ENCODE data around the gene RAB38.

Gene RAB38

GRCh38 chr11:88098289-88098688 is 77.0 kb downstream of the RAB38 start:
- H3K4me3 ChIP-seq (ENCODE audit: severe bottlenecking): no peak overlapping the region
- no peaks in the 10 kb centered on the region for H3K36me3 ChIP-seq (ENCODE audit: low read depth)
- DNase-seq (ENCODE audit: low spot score) (no peak), ATAC-seq (ENCODE audit: low read depth) (no peak)
- no peak overlapping the region for H3K27ac ChIP-seq (ENCODE audit: poor library complexity, severe bottlenecking)
- no peaks in the 10 kb centered on the region for H3K9me3 ChIP-seq (ENCODE audit: severe bottlenecking)
- H3K27me3 ChIP-seq (ENCODE audit: insufficient read depth, poor library complexity, severe bottlenecking): no peaks in the 10 kb centered on the region
- peaks cover 14% of the 10 kb centered on the region for H3K4me1 ChIP-seq (ENCODE audit: insufficient read depth, poor library complexity, severe bottlenecking)
- no peak for TF ChIP-seq CTCF (IDR thresholded peaks at IDR 0.05; ENCODE audit: poor library complexity, severe bottlenecking)

- DNase-seq (ENCODE audit: low spot score) (no peak), ATAC-seq (ENCODE audit: low read depth) (no peak)
- TF ChIP-seq CTCF (IDR thresholded peaks at IDR 0.05; ENCODE audit: poor library complexity, severe bottlenecking): no peak
- Histone ChIP-seq H3K4me3 (ENCODE audit: severe bottlenecking) (no peak overlapping the region), H3K27me3 (ENCODE audit: insufficient read depth, poor library complexity, severe bottlenecking) (no peaks in the 10 kb centered on the region), H3K4me1 (ENCODE audit: insufficient read depth, poor library complexity, severe bottlenecking) (no peaks in the 10 kb centered on the region), H3K27ac (ENCODE audit: poor library complexity, severe bottlenecking) (no peak overlapping the region), H3K9me3 (ENCODE audit: severe bottlenecking) (no peaks in the 10 kb centered on the region), H3K36me3 (ENCODE audit: low read depth) (no peaks in the 10 kb centered on the region)
These were observed 86.1 kb downstream of the RAB38 start for GRCh38 chr11:88089134-88089533.

GRCh38 chr11:88087337-88087736 is 87.9 kb downstream of the RAB38 start:
- Histone ChIP-seq H3K9me3 (ENCODE audit: severe bottlenecking) (no peaks in the 10 kb centered on the region), H3K27me3 (ENCODE audit: insufficient read depth, poor library complexity, severe bottlenecking) (no peaks in the 10 kb centered on the region), H3K36me3 (ENCODE audit: low read depth) (no peaks in the 10 kb centered on the region), H3K4me3 (ENCODE audit: severe bottlenecking) (no peak overlapping the region), H3K27ac (ENCODE audit: poor library complexity, severe bottlenecking) (no peak overlapping the region), H3K4me1 (ENCODE audit: insufficient read depth, poor library complexity, severe bottlenecking) (no peaks in the 10 kb centered on the region)
- TF ChIP-seq CTCF (IDR thresholded peaks at IDR 0.05; ENCODE audit: poor library complexity, severe bottlenecking): no peak
- DNase-seq (ENCODE audit: low spot score) (no peak), ATAC-seq (ENCODE audit: low read depth) (no peak)

- no peaks in the 10 kb centered on the region for H3K36me3 ChIP-seq (ENCODE audit: low read depth)
- no peaks in the 10 kb centered on the region for H3K4me1 ChIP-seq (ENCODE audit: insufficient read depth, poor library complexity, severe bottlenecking)
- TF ChIP-seq CTCF (IDR thresholded peaks at IDR 0.05; ENCODE audit: poor library complexity, severe bottlenecking): no peak
- no peak overlapping the region for H3K27ac ChIP-seq (ENCODE audit: poor library complexity, severe bottlenecking)
- DNase-seq (ENCODE audit: low spot score): no peak
- H3K27me3 ChIP-seq (ENCODE audit: insufficient read depth, poor library complexity, severe bottlenecking): no peaks in the 10 kb centered on the region
- no peaks in the 10 kb centered on the region for H3K9me3 ChIP-seq (ENCODE audit: severe bottlenecking)
- ATAC-seq (ENCODE audit: low read depth): no peak
- no peak overlapping the region for H3K4me3 ChIP-seq (ENCODE audit: severe bottlenecking)
These were observed 88.9 kb downstream of the RAB38 start for GRCh38 chr11:88086297-88086696.

- Histone ChIP-seq H3K4me3 (ENCODE audit: severe bottlenecking) (no peak overlapping the region), H3K9me3 (ENCODE audit: severe bottlenecking) (no peaks in the 10 kb centered on the region), H3K27me3 (ENCODE audit: insufficient read depth, poor library complexity, severe bottlenecking) (no peaks in the 10 kb centered on the region), H3K36me3 (ENCODE audit: low read depth) (no peaks in the 10 kb centered on the region), H3K27ac (ENCODE audit: poor library complexity, severe bottlenecking) (no peak overlapping the region), H3K4me1 (ENCODE audit: insufficient read depth, poor library complexity, severe bottlenecking) (no peaks in the 10 kb centered on the region)
- no peak for DNase-seq (ENCODE audit: low spot score)
- ATAC-seq (ENCODE audit: low read depth): no peak
- TF ChIP-seq CTCF (IDR thresholded peaks at IDR 0.05; ENCODE audit: poor library complexity, severe bottlenecking): no peak
These were observed 104.8 kb downstream of the RAB38 start for GRCh38 chr11:88070437-88070836.

Data from RWPE2 (cell line).